GM12873 (cell line): Measurements from ENCODE around the gene APBB1IP.

Source experiments
- CTCF ChIP-seq: IDR thresholded peaks from 2 replicates; pipeline ENCODE4 v1.5.1; 2012; ENCODE audit warnings: low read depth, mild to moderate bottlenecking, moderate library complexity, low read length, control low read depth; ENCODE audit not compliant: insufficient read depth; ENCODE audit errors: missing control alignments

APBB1IP gene

GRCh38 chr10:26468700-26469099 lies 30.6 kb downstream of the APBB1IP start:
- no peak for TF ChIP-seq CTCF

- TF ChIP-seq CTCF = no peak
Observed at GRCh38 chr10:26472492-26472778, 34.3 kb downstream of the APBB1IP start.

- no peak for TF ChIP-seq CTCF
Observed at GRCh38 chr10:26474026-26474425, 35.9 kb downstream of the APBB1IP start.

- TF ChIP-seq CTCF = no peak
Observed at GRCh38 chr10:26475386-26475785, 37.2 kb downstream of the APBB1IP start.

GRCh38 chr10:26477501-26477900 lies 39.4 kb downstream of the APBB1IP start:
- TF ChIP-seq CTCF = no peak

- no peak for TF ChIP-seq CTCF
Observed at GRCh38 chr10:26478061-26478460, 39.9 kb downstream of the APBB1IP start.

- no peak for TF ChIP-seq CTCF
Observed at GRCh38 chr10:26479766-26480492, 41.8 kb downstream of the APBB1IP start.

- TF ChIP-seq CTCF = no peak
Observed at GRCh38 chr10:26481315-26481692, 43.2 kb downstream of the APBB1IP start.
